Measurements from ENCODE around the gene COG2.
"Not testable (repeated sequence)": the region's sequence is repeated elsewhere in the genome, so short reads cannot be mapped to it uniquely, and the experiment has no call there.

COG2 gene

GRCh38 chr1:230669543-230669942, 27.3 kb downstream of the COG2 start:
- DNase-seq (ENCODE audit: low read depth in 2 of 2) = no peak

- no peak for DNase-seq (ENCODE audit: low read depth in 2 of 2)
Measured at GRCh38 chr1:230674581-230674980, 32.3 kb downstream of the COG2 start.

- no peak for DNase-seq (ENCODE audit: low read depth in 2 of 2)
Measured at GRCh38 chr1:230677200-230677599, 34.9 kb downstream of the COG2 start.

GRCh38 chr1:230679192-230679591, 36.9 kb downstream of the COG2 start:
- no peak for DNase-seq (ENCODE audit: low read depth in 2 of 2)

GRCh38 chr1:230679825-230680224, 37.5 kb downstream of the COG2 start:
- DNase-seq (ENCODE audit: low read depth in 2 of 2) = no peak

- DNase-seq (ENCODE audit: low read depth in 2 of 2) = no peak
Measured at GRCh38 chr1:230680300-230681025, 38.2 kb downstream of the COG2 start.

- no peak for DNase-seq (ENCODE audit: low read depth in 2 of 2)
Measured at GRCh38 chr1:230681599-230681998, 39.3 kb downstream of the COG2 start.

- no peak for DNase-seq (ENCODE audit: low read depth in 2 of 2)
Measured at GRCh38 chr1:230682274-230682673, 40.0 kb downstream of the COG2 start.

GRCh38 chr1:230682882-230683610, 40.8 kb downstream of the COG2 start:
- DNase-seq (ENCODE audit: low read depth in 2 of 2) = no peak

GRCh38 chr1:230684146-230684545, 41.9 kb downstream of the COG2 start:
- no peak for DNase-seq (ENCODE audit: low read depth in 2 of 2)

- DNase-seq (ENCODE audit: low read depth in 2 of 2) = no peak
Measured at GRCh38 chr1:230684998-230685397, 42.7 kb downstream of the COG2 start.

- DNase-seq (ENCODE audit: low read depth in 2 of 2) = no peak
Measured at GRCh38 chr1:230686747-230687146, 44.5 kb downstream of the COG2 start.

GRCh38 chr1:230690101-230690500, 47.8 kb downstream of the COG2 start:
- no peak for DNase-seq (ENCODE audit: low read depth in 2 of 2)

GRCh38 chr1:230691615-230692014, 49.3 kb downstream of the COG2 start:
- no peak for DNase-seq (ENCODE audit: low read depth in 2 of 2)

- DNase-seq (ENCODE audit: low read depth in 2 of 2) = no peak
Measured at GRCh38 chr1:230693221-230693620, 50.9 kb downstream of the COG2 start.

GRCh38 chr1:230693777-230694176, 51.5 kb downstream of the COG2 start:
- no peak for DNase-seq (ENCODE audit: low read depth in 2 of 2)

GRCh38 chr1:230694464-230694863, 52.2 kb downstream of the COG2 start:
- no peak for DNase-seq (ENCODE audit: low read depth in 2 of 2)

GRCh38 chr1:230694991-230695390, 52.7 kb downstream of the COG2 start:
- no peak for DNase-seq (ENCODE audit: low read depth in 2 of 2)

GRCh38 chr1:230696218-230696617, 53.9 kb downstream of the COG2 start:
- no peak for DNase-seq (ENCODE audit: low read depth in 2 of 2)

- no peak for DNase-seq (ENCODE audit: low read depth in 2 of 2)
Measured at GRCh38 chr1:230696722-230697437, 54.6 kb downstream of the COG2 start.

GRCh38 chr1:230698130-230698529, 55.8 kb downstream of the COG2 start:
- DNase-seq (ENCODE audit: low read depth in 2 of 2) = no peak

- not testable (repeated sequence) for DNase-seq (ENCODE audit: low read depth in 2 of 2)
Measured at GRCh38 chr1:230698964-230699363, 56.7 kb downstream of the COG2 start.

- DNase-seq (ENCODE audit: low read depth in 2 of 2) = no peak
Measured at GRCh38 chr1:230699716-230700115, 57.4 kb downstream of the COG2 start.

Data from stimulated activated CD8-positive, alpha-beta memory T cell treated with anti-CD3 and anti-CD28 coated beads, Interleukin-2, amount 100 ng/mL, for 48 hours (primary cell).